ENCODE results near the gene CDKN2B-AS1. TPM values are rescaled to one million over a fixed set of nuclear protein-coding genes. Genes with fewer than 3 reads are reported as not detected.

The CDKN2B-AS1 gene
- total and polyA plus RNA-seq, 4 donors = 0.58 to 8.0 (median 1.1) TPM

DNA sequence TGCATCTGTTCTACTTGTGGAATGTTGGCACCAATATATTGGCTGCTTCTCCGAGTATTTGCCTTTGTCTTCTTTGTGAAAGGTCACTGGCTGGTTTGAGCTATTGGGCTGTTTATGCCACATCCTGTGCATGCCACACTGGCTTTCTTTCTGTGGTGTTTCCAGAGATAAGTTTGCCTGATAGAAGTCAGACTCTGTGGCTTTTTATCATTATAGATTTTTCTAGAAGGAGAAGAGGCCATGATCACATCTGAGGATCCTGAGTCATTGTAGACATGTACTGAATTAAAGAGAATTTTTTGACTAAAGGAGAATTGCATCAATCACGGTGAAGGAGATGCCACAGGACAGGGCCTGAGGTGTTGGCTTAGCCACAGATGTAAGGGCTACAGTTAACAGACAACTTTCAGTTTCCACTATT lies 41.0 kb downstream of the CDKN2B-AS1 start:
- ATAC-seq (ENCODE audit: low FRiP score) (no peak), DNase-seq (no peak)
- Histone ChIP-seq H3K27ac (ENCODE audit: low read depth in 1 of 2, low read length in 2 of 2) (no peak overlapping the region), H3K9me3 (ENCODE audit: control insufficient read depth, low read length) (no peaks in the 10 kb centered on the region), H3K27me3 (ENCODE audit: control insufficient read depth in 1 of 2, insufficient read depth in 2 of 2, low read length in 1 of 2) (no peaks in the 10 kb centered on the region), H3K4me1 (ENCODE audit: control insufficient read depth in 1 of 2, insufficient read depth in 2 of 2, low read length in 2 of 2) (no peaks in the 10 kb centered on the region), H3K36me3 (ENCODE audit: control insufficient read depth in 1 of 2, insufficient read depth in 2 of 2, low read length in 1 of 2) (no peaks in the 10 kb centered on the region), H3K4me3 (ENCODE audit: low read length in 2 of 2) (no peak overlapping the region)
- intact Hi-C loops (cut with DNase I) = loop anchor here (5.0 kb wide), 1 partner anchor 223 kb away; no protein-coding TSS in a partner anchor
- WGBS, 2 donors = 85 to 89% methylated on average over 2 of the region's 2 CpGs

DNA sequence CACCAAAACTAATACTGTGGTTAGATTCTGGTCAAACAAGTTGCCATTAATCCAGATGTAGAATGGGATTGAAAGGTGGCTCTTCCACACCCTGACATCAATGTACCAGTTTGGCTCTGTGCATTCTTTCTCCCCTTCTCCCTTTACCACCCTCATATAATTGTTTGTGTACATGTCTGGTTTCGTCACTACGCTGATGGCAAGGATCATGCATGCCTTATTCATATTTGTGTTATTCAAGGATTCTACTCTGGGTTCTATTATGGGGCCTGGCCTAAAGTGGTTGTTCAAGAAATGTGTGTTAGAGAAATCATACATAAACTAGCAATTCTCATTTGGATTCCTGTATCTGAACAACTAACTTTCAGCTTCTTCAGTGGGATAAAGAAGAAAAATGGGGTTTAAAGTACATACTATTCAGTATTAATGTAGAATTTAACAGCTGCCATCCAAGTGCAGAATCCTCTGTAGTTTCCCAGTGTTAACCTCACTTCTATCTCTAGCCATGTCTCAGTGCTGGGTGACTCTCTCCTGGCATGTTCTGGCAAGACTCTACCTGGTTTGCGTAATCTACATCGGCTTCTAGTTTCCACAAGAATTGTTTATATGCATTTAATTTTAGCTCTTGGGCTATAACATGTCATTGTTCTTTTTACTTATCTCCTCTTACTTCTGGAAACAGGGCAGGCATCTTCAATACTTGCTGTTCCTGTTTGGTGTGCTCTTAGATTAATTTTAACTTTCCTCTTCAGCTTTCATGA lies 42.5 kb downstream of the CDKN2B-AS1 start:
- WGBS, 2 donors = 85 to 89% methylated on average over 4 of the region's 4 CpGs
- Histone ChIP-seq H3K36me3 (ENCODE audit: control insufficient read depth in 1 of 2, insufficient read depth in 2 of 2, low read length in 1 of 2) (no peaks in the 10 kb centered on the region), H3K27me3 (ENCODE audit: control insufficient read depth in 1 of 2, insufficient read depth in 2 of 2, low read length in 1 of 2) (no peaks in the 10 kb centered on the region), H3K4me1 (ENCODE audit: control insufficient read depth in 1 of 2, insufficient read depth in 2 of 2, low read length in 2 of 2) (no peaks in the 10 kb centered on the region), H3K27ac (ENCODE audit: low read depth in 1 of 2, low read length in 2 of 2) (no peak overlapping the region), H3K4me3 (ENCODE audit: low read length in 2 of 2) (no peak overlapping the region), H3K9me3 (ENCODE audit: control insufficient read depth, low read length) (no peaks in the 10 kb centered on the region)
- intact Hi-C loops (cut with DNase I) = loop anchor here (5.0 kb wide), 1 partner anchor 225 kb away; no protein-coding TSS in a partner anchor
- no peak for DNase-seq
- ATAC-seq (ENCODE audit: low FRiP score) = no peak

DNA sequence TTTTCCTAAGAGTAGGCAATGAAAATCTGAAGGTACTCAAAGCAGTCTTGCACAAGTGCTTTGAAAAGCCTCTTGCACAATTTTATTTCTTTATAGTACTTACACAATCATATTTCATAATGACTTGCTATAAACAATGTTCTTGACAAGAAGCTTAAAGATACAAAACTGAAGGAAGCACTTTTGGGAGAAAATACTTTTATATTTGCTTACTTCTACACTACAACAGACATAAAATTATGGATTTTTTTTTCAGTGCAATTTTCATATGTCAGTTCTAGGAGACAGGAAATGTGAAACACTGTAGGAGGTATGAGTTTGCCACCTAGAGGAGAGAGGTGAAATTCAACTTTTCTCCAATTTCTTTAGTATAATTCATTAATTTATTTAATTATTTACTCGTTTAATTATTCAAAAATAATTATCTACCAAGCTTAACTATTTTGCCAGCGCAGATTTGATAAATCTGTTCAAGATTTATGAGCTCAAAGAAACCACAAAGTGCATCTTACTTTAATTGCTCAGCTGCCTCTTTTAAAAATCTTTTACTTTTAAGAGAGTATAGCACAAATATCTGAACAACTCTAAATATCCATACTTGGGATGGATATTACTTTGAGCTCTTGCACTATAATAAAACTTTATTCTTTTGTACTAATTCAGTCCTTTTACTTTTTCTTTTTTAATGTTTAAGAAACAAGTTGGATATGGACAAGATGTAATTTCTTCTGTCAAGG lies 43.5 kb downstream of the CDKN2B-AS1 start:
- WGBS, 2 donors = 22 to 28% methylated on average over 2 of the region's 2 CpGs
- no peak for DNase-seq
- Histone ChIP-seq H3K4me1 (ENCODE audit: control insufficient read depth in 1 of 2, insufficient read depth in 2 of 2, low read length in 2 of 2) (no peaks in the 10 kb centered on the region), H3K27ac (ENCODE audit: low read depth in 1 of 2, low read length in 2 of 2) (no peak overlapping the region), H3K36me3 (ENCODE audit: control insufficient read depth in 1 of 2, insufficient read depth in 2 of 2, low read length in 1 of 2) (no peaks in the 10 kb centered on the region), H3K27me3 (ENCODE audit: control insufficient read depth in 1 of 2, insufficient read depth in 2 of 2, low read length in 1 of 2) (no peaks in the 10 kb centered on the region), H3K4me3 (ENCODE audit: low read length in 2 of 2) (no peak overlapping the region), H3K9me3 (ENCODE audit: control insufficient read depth, low read length) (no peaks in the 10 kb centered on the region)
- no peak for ATAC-seq (ENCODE audit: low FRiP score)
- intact Hi-C loops (cut with DNase I) = loop anchor here (5.0 kb wide), 1 partner anchor 226 kb away; no protein-coding TSS in a partner anchor

DNA sequence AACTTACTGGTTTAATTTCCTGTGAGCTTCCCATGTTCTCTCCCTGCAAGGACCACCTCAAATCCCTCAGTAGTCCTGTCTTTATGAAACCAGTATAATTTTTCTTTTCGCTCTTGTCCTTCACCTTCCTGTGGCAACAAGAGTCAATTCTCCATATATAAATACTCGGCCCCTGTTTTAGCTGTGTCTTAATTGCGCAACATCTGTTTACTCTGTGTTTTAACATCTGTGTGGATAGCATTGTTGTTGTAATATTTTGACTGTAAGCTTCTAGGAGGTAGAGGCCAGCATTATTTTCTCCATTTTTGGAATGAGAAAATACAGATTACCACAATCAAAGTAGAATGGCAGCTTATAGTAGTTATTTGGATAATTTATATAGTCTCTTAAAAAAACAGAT lies 44.7 kb downstream of the CDKN2B-AS1 start:
- intact Hi-C loops (cut with DNase I) = loop anchor here (5.0 kb wide), 1 partner anchor 227 kb away; no protein-coding TSS in a partner anchor
- WGBS, 2 donors = 90 to 94% methylated on average over 3 of the region's 3 CpGs
- Histone ChIP-seq H3K9me3 (ENCODE audit: control insufficient read depth, low read length) (no peaks in the 10 kb centered on the region), H3K27me3 (ENCODE audit: control insufficient read depth in 1 of 2, insufficient read depth in 2 of 2, low read length in 1 of 2) (no peaks in the 10 kb centered on the region), H3K4me1 (ENCODE audit: control insufficient read depth in 1 of 2, insufficient read depth in 2 of 2, low read length in 2 of 2) (no peaks in the 10 kb centered on the region), H3K4me3 (ENCODE audit: low read length in 2 of 2) (no peak overlapping the region), H3K36me3 (ENCODE audit: control insufficient read depth in 1 of 2, insufficient read depth in 2 of 2, low read length in 1 of 2) (no peaks in the 10 kb centered on the region), H3K27ac (ENCODE audit: low read depth in 1 of 2, low read length in 2 of 2) (no peak overlapping the region)
- DNase-seq = no peak
- ATAC-seq (ENCODE audit: low FRiP score) = no peak

DNA sequence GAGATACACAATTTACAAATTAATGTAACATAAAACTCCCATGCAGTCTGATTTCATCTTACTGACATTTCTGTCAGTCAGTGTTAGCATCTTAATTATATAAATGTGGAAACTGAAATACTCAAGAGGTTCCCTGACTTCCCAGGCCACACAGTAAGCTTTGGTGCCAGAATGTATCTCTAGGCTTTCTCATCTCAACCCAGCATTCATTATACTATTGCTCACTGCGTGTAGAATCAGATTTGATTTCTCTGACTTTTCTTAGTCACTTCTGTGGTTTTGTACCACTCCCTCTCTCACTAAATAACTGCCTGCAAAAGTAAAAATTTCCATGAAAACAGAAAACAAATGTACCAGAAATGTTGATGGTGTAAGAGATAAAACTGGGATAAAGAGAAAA lies 46.2 kb downstream of the CDKN2B-AS1 start:
- Histone ChIP-seq H3K27me3 (ENCODE audit: control insufficient read depth in 1 of 2, insufficient read depth in 2 of 2, low read length in 1 of 2) (no peaks in the 10 kb centered on the region), H3K4me1 (ENCODE audit: control insufficient read depth in 1 of 2, insufficient read depth in 2 of 2, low read length in 2 of 2) (no peaks in the 10 kb centered on the region), H3K27ac (ENCODE audit: low read depth in 1 of 2, low read length in 2 of 2) (no peak overlapping the region), H3K4me3 (ENCODE audit: low read length in 2 of 2) (no peak overlapping the region), H3K36me3 (ENCODE audit: control insufficient read depth in 1 of 2, insufficient read depth in 2 of 2, low read length in 1 of 2) (no peaks in the 10 kb centered on the region), H3K9me3 (ENCODE audit: control insufficient read depth, low read length) (no peaks in the 10 kb centered on the region)
- DNase-seq (no peak), ATAC-seq (ENCODE audit: low FRiP score) (no peak)
- 58 to 72% methylated on average over 1 of the region's 1 CpG for WGBS, 2 donors
- intact Hi-C loops (cut with DNase I) = no loop called here

DNA sequence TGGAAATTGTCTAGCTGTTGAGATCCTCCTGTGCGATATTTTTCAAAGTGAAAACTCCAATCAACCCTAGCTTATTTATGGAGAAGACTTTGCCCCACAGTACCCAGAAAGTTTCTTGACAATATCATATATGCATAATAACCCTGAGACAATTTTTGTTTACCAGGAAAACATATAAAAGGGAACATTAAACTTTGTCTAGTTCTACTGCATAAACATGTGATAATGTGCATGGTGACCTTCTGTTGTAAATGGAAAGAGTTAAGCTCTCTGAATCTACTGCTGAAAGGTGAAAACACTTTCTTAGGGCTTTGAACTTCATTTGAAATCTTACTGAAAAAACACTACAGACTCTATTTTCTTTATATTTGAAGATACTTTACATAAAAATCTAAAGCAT lies 46.8 kb downstream of the CDKN2B-AS1 start:
- WGBS, 2 donors = 94 to 97% methylated on average over 1 of the region's 1 CpG
- H3K27me3 ChIP-seq (ENCODE audit: control insufficient read depth in 1 of 2, insufficient read depth in 2 of 2, low read length in 1 of 2) = no peaks in the 10 kb centered on the region
- ATAC-seq (ENCODE audit: low FRiP score) = no peak
- no peaks in the 10 kb centered on the region for H3K36me3 ChIP-seq (ENCODE audit: control insufficient read depth in 1 of 2, insufficient read depth in 2 of 2, low read length in 1 of 2)
- H3K27ac ChIP-seq (ENCODE audit: low read depth in 1 of 2, low read length in 2 of 2) = no peak overlapping the region
- H3K4me1 ChIP-seq (ENCODE audit: control insufficient read depth in 1 of 2, insufficient read depth in 2 of 2, low read length in 2 of 2) = no peaks in the 10 kb centered on the region
- intact Hi-C loops (cut with DNase I) = no loop called here
- H3K9me3 ChIP-seq (ENCODE audit: control insufficient read depth, low read length) = no peaks in the 10 kb centered on the region
- no peak overlapping the region for H3K4me3 ChIP-seq (ENCODE audit: low read length in 2 of 2)
- DNase-seq = no peak

DNA sequence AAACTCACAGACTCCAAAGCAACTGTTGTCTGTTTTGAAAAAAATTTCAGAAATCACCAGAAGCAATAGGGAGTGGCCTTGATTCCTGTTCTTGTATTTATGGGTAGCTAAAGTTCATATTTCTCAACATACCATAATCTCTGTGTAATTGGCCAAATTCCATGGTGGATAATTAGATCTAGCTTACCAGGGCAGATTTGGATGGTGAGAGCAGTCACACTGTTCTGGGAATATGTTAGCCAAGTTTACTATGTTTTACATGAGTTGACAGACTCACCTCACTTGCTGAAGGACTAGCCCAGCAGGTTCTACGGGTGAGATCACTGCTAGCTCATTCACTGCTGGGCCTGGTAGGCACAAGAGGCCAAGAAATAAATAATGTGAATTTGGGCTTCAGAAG lies 47.2 kb downstream of the CDKN2B-AS1 start:
- Histone ChIP-seq H3K27me3 (ENCODE audit: control insufficient read depth in 1 of 2, insufficient read depth in 2 of 2, low read length in 1 of 2) (no peaks in the 10 kb centered on the region), H3K4me3 (ENCODE audit: low read length in 2 of 2) (no peak overlapping the region), H3K9me3 (ENCODE audit: control insufficient read depth, low read length) (no peaks in the 10 kb centered on the region), H3K4me1 (ENCODE audit: control insufficient read depth in 1 of 2, insufficient read depth in 2 of 2, low read length in 2 of 2) (no peaks in the 10 kb centered on the region), H3K36me3 (ENCODE audit: control insufficient read depth in 1 of 2, insufficient read depth in 2 of 2, low read length in 1 of 2) (no peaks in the 10 kb centered on the region), H3K27ac (ENCODE audit: low read depth in 1 of 2, low read length in 2 of 2) (no peak overlapping the region)
- ATAC-seq (ENCODE audit: low FRiP score) (no peak), DNase-seq (no peak)
- intact Hi-C loops (cut with DNase I) = no loop called here
- 77 to 85% methylated on average over 1 of the region's 1 CpG for WGBS, 2 donors

DNA sequence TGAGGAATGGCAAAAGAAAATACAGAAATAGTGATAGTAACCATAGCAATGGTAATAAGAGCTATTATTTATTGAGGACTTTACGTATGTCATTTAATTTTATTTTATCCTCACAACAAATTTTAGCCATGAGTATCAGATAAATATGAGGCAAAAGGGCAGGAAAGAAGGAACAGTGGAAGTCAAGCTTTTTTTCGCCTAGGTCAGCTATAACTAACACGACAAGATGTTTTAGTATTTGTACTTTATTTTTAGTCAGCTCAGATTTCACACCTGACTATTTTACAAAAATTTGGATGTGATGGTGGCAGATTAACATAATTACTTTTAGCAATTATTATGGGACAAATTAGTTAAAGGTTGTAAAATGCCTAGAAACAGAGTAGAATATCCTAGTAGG lies 49.3 kb downstream of the CDKN2B-AS1 start:
- no peaks in the 10 kb centered on the region for H3K36me3 ChIP-seq (ENCODE audit: control insufficient read depth in 1 of 2, insufficient read depth in 2 of 2, low read length in 1 of 2)
- no peaks in the 10 kb centered on the region for H3K9me3 ChIP-seq (ENCODE audit: control insufficient read depth, low read length)
- ATAC-seq (ENCODE audit: low FRiP score) (no peak), DNase-seq (no peak)
- H3K4me1 ChIP-seq (ENCODE audit: control insufficient read depth in 1 of 2, insufficient read depth in 2 of 2, low read length in 2 of 2) = no peaks in the 10 kb centered on the region
- H3K27ac ChIP-seq (ENCODE audit: low read depth in 1 of 2, low read length in 2 of 2) = no peak overlapping the region
- H3K4me3 ChIP-seq (ENCODE audit: low read length in 2 of 2) = no peak overlapping the region
- intact Hi-C loops (cut with DNase I) = no loop called here
- 28 to 34% methylated on average over 3 of the region's 3 CpGs for WGBS, 2 donors
- no peaks in the 10 kb centered on the region for H3K27me3 ChIP-seq (ENCODE audit: control insufficient read depth in 1 of 2, insufficient read depth in 2 of 2, low read length in 1 of 2)

DNA sequence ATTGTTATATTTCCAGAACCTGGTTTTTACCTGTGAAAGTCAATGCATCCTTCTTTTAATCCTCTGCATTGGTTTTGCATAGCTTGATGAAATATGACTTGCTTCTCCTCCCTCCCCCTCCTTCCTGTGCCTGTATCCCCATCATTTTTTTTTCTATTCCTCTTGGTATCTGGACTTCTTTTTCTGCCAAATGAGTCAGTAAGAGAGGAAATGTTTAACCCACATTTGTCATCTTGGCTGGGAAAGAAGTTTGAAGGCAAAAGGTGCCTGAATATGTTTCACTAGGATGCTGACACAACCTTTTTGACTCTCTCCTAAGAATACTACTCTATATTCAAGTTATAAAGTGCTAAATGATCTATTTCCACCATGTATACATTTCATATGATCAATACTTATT lies 50.0 kb downstream of the CDKN2B-AS1 start:
- no peak overlapping the region for H3K4me3 ChIP-seq (ENCODE audit: low read length in 2 of 2)
- no peak overlapping the region for H3K27ac ChIP-seq (ENCODE audit: low read depth in 1 of 2, low read length in 2 of 2)
- no peaks in the 10 kb centered on the region for H3K36me3 ChIP-seq (ENCODE audit: control insufficient read depth in 1 of 2, insufficient read depth in 2 of 2, low read length in 1 of 2)
- no peaks in the 10 kb centered on the region for H3K4me1 ChIP-seq (ENCODE audit: control insufficient read depth in 1 of 2, insufficient read depth in 2 of 2, low read length in 2 of 2)
- intact Hi-C loops (cut with DNase I) = no loop called here
- H3K9me3 ChIP-seq (ENCODE audit: control insufficient read depth, low read length) = no peaks in the 10 kb centered on the region
- ATAC-seq (ENCODE audit: low FRiP score) (no peak), DNase-seq (no peak)
- no peaks in the 10 kb centered on the region for H3K27me3 ChIP-seq (ENCODE audit: control insufficient read depth in 1 of 2, insufficient read depth in 2 of 2, low read length in 1 of 2)
